ENCODE results near the gene PRDX2.

The PRDX2 gene

DNA sequence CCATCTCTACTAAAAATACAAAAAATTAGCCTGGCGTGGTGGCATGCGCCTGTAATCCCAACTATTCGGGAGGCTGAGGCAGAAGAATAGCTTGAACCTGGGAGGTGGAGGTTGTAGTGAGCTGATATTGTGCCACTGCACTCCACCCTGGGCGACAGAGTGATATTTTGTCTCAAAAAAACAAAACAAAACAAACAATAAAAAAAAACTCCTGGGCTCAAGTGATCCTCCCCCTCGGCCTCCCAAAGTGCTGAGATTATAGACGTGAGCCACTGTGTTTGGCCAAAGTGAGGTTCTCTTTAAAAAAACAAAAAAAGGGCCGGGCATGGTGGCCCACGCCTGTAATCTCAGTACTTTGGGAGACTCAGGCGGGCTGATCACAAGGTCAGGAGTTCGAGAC lies 14.1 kb downstream of the PRDX2 start:
- in situ Hi-C loops (cut with HindIII; ENCODE audit: low pct_ligation_motif_present, low sequenced_read_pairs) = no loop called here
- Histone ChIP-seq H3K27ac (no peak overlapping the region), H3K36me3 (replicated peaks) (no peaks in the 10 kb centered on the region), H3K27me3 (replicated peaks) (no peaks in the 10 kb centered on the region), H3K4me3 (ENCODE audit: low read depth, low read length) (no peak overlapping the region)
- no peak for DNase-seq
- TF ChIP-seq, protein P1, sequence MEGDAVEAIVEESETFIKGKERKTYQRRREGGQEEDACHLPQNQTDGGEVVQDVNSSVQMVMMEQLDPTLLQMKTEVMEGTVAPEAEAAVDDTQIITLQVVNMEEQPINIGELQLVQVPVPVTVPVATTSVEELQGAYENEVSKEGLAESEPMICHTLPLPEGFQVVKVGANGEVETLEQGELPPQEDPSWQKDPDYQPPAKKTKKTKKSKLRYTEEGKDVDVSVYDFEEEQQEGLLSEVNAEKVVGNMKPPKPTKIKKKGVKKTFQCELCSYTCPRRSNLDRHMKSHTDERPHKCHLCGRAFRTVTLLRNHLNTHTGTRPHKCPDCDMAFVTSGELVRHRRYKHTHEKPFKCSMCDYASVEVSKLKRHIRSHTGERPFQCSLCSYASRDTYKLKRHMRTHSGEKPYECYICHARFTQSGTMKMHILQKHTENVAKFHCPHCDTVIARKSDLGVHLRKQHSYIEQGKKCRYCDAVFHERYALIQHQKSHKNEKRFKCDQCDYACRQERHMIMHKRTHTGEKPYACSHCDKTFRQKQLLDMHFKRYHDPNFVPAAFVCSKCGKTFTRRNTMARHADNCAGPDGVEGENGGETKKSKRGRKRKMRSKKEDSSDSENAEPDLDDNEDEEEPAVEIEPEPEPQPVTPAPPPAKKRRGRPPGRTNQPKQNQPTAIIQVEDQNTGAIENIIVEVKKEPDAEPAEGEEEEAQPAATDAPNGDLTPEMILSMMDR (IDR thresholded peaks at IDR 0.05; ENCODE audit: low read depth, low read length, missing control alignments) = no peak

DNA sequence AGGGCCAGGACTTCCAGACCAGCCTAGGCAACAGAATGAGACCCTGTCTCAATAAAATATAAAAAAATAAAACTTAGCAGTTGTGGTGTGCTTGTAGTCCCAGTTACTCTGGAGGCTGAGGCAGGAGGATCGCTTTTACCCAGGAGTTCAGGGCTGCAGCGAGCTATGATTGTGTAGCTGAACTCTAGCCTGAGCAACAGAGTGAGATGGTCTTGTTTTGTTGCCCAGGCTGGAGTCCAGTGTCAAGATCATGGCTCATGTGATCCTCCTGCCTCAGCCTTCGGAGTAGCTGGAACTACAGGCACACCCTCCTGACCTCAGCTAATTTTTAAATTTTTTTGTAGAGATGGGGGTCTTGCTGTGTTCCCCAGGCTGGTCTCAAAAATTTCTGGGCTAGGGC lies 14.6 kb downstream of the PRDX2 start:
- Histone ChIP-seq H3K4me3 (ENCODE audit: low read depth, low read length) (no peak overlapping the region), H3K27ac (no peak overlapping the region), H3K27me3 (replicated peaks) (no peaks in the 10 kb centered on the region), H3K36me3 (replicated peaks) (no peaks in the 10 kb centered on the region)
- in situ Hi-C loops (cut with HindIII; ENCODE audit: low pct_ligation_motif_present, low sequenced_read_pairs) = no loop called here
- no peak for DNase-seq
- TF ChIP-seq, protein P1 (IDR thresholded peaks at IDR 0.05; ENCODE audit: low read depth, low read length, missing control alignments) = no peak

DNA sequence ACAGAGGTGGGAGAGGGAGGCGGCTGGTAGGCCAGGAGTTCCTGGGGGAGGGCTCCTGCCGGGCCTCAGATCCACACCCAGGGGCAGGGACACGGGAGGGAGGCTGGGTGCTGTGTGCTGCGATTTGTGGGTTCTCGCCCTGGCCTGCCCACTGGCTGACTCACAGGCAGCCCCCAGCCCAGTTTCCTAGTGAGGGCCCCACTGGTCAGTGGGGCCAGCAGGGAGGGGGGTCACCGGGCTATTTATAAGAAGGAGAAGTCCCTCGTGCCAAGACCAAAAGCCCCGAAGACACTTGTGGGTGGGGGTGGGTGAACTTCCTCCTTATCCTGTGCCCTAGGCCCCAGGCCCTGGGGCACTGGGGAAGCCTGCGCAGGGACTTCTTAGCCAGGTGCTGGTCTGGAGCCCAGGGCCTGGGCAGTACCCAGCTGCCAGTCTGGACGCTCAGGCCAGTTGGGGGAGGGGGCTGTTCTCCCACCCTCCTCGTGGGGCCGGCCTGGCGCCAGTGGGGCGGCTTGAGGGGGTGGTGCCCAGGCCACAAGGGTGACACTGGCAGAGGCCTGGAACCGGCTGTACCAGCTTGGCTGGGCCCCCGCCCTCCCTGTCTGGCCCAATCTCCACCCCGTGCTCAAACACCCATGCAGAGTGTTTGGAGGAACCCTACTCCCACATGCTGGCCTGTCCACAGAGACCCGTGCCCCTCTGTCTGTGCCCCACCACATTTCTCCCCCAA lies 15.3 kb downstream of the PRDX2 start:
- DNase-seq = no peak
- H3K4me3 ChIP-seq (ENCODE audit: low read depth, low read length) = no peak overlapping the region
- H3K27ac ChIP-seq = no peak overlapping the region
- TF ChIP-seq, protein P1 (IDR thresholded peaks at IDR 0.05; ENCODE audit: low read depth, low read length, missing control alignments) = no peak
- H3K27me3 ChIP-seq (replicated peaks) = no peaks in the 10 kb centered on the region
- in situ Hi-C loops (cut with HindIII; ENCODE audit: low pct_ligation_motif_present, low sequenced_read_pairs) = no loop called here
- no peaks in the 10 kb centered on the region for H3K36me3 ChIP-seq (replicated peaks)

DNA sequence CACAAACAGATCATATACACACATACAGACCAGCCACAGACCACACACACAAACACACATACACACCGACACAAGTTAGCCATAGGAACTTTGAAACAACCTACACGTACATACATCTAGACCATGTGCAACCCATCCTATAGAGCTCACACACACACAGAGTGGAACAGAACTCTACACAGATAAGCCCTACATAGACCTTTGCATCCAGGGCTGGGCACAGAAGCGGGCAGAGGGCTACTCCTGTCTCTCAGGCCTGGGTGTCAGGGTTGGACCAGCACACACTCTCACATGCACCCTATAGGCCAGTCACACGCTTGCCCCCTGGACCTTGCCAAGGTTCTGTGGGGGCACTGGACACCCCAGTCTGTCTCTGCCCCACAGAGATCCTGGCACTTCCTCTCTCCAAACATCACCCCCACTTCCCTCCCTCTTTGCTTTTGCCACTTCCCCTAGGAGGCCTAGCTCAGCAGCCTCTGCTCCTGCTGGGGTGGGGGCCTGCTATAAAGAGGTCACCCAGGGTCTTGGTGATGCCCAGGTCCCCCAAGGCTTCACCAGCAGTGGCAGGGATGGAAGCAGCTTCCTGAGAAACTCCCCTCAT lies 16.1 kb downstream of the PRDX2 start:
- Histone ChIP-seq H3K27me3 (replicated peaks) (no peaks in the 10 kb centered on the region), H3K27ac (no peak overlapping the region), H3K4me3 (ENCODE audit: low read depth, low read length) (no peak overlapping the region), H3K36me3 (replicated peaks) (no peaks in the 10 kb centered on the region)
- DNase-seq = no peak
- in situ Hi-C loops (cut with HindIII; ENCODE audit: low pct_ligation_motif_present, low sequenced_read_pairs) = no loop called here
- TF ChIP-seq, protein P1 (IDR thresholded peaks at IDR 0.05; ENCODE audit: low read depth, low read length, missing control alignments) = no peak

DNA sequence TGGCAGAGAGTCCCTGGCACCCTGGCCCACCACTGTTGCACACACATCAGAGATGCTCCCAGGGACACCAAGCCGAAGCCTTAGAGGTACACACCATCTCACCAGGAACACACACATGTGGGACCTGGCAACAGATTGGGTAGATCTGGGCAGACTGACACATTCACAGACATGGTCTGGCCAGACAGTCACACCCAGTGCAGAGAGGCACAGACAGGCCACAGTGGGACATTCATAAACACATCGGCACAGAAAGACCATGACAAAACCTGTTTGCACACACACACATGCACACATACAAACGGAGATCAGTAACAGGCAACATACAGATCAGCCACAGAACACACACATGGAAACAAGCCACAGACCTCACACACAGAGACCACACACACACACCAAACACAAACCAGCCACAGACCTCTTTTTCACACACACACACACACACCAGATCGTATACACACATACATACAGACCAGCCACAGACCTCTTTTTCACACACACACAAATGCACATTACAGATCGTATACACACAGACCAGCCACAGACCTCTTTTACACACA lies 16.6 kb downstream of the PRDX2 start:
- Histone ChIP-seq H3K27me3 (replicated peaks) (no peaks in the 10 kb centered on the region), H3K36me3 (replicated peaks) (no peaks in the 10 kb centered on the region), H3K4me3 (ENCODE audit: low read depth, low read length) (no peak overlapping the region), H3K27ac (peak overlapping the region; percentile 34)
- DNase-seq = no peak
- in situ Hi-C loops (cut with HindIII; ENCODE audit: low pct_ligation_motif_present, low sequenced_read_pairs) = no loop called here
- TF ChIP-seq, protein P1 (IDR thresholded peaks at IDR 0.05; ENCODE audit: low read depth, low read length, missing control alignments) = no peak
